Endothelial cell of umbilical vein (primary cell): Measurements from ENCODE around the gene KIF26A. TPM values are rescaled to one million over a fixed set of nuclear protein-coding genes. Genes with fewer than 3 reads are reported as not detected.

ENCODE experiments used
- BruUV-seq: library from RNA; stranded (reverse); fragments of 400-500 nt; replicated peaks from 2 replicates; lab custom pipeline; 2021; lab: Mats Ljungman, UMichigan
- CTCF ChIA-PET: fragments of 300-600, 350-600 bp; sonication (Branson Sonifier 250); formaldehyde crosslinking; loops from one replicate; lab custom pipeline; 2021; ENCODE audit warnings: antibody characterized with exemption, inconsistent platforms; lab: Charles Lee
- POLR2A ChIA-PET: fragments of 300-600, 350-600 bp; sonication (Branson Sonifier 250); formaldehyde crosslinking; loops from one replicate; lab custom pipeline; 2021; ENCODE audit warnings: antibody characterized with exemption, inconsistent platforms; lab: Charles Lee
- DNase-seq: peaks from one replicate; pipeline ENCODE4 v3.0.0-alpha.2; 2011; ENCODE audit warnings: low read depth, low spot score
- FAIRE-seq: peaks from 2 replicates; lab custom pipeline; 2011; peaks lifted over from hg19 to GRCh38; lab: Jason Lieb, UNC
- H2AFZ ChIP-seq: 2 replicates; pipeline ENCODE4 v1.6.0; 2012; ENCODE audit warnings: low read depth, low read length, control low read depth, inconsistent platforms
- H3K27ac ChIP-seq: 2 replicates; pipeline ENCODE4 v1.5.1; 2011; ENCODE audit warnings: low read depth, mild to moderate bottlenecking, control low read depth, low read length, moderate library complexity; ENCODE audit not compliant: insufficient read depth
- H3K27me3 ChIP-seq, 2 experiments: 2 replicates each; pipeline versions ENCODE4 v1.6.0 to v1.6.1; 2011; ENCODE audit warnings: low read length in 2 of 2, mixed read lengths in 1 of 2; ENCODE audit not compliant: control insufficient read depth in 2 of 2, insufficient read depth in 2 of 2
- H3K36me3 ChIP-seq, 2 experiments: 2 replicates in 1 of 2; 3 replicates in 1 of 2; pipeline ENCODE4 v1.5.1; 2011; ENCODE audit warnings: low read length in 2 of 2, mild to moderate bottlenecking in 1 of 2, moderate library complexity in 1 of 2; ENCODE audit not compliant: control insufficient read depth in 2 of 2, insufficient read depth in 2 of 2; ENCODE audit errors: extremely low read depth in 1 of 2
- H3K4me1 ChIP-seq: 3 replicates; pipeline ENCODE4 v1.5.1; 2011; ENCODE audit warnings: mild to moderate bottlenecking, low read length; ENCODE audit not compliant: control insufficient read depth, insufficient read depth; ENCODE audit errors: extremely low read depth
- H3K4me2 ChIP-seq: 2 replicates; pipeline ENCODE4 v1.6.1; 2011; ENCODE audit warnings: low read length, control low read depth, mixed read lengths; ENCODE audit not compliant: insufficient read depth
- H3K4me3 ChIP-seq, 3 experiments: fragments of 200-600 bp in 1 of 3; sonication (generic), shearing (Covaris generic) in 1 of 3; replicated peaks in 1 of 3; 2 replicates each; pipeline ENCODE4 v1.5.1; 2011 to 2016; ENCODE audit warnings: control low read depth in 3 of 3, low read length in 3 of 3, mild to moderate bottlenecking in 2 of 3, inconsistent platforms in 1 of 3, low read depth in 1 of 3, moderate library complexity in 1 of 3; ENCODE audit not compliant: insufficient read depth in 1 of 3
- H3K79me2 ChIP-seq: 2 replicates; pipeline ENCODE4 v1.6.0; 2012; ENCODE audit warnings: low read length, inconsistent platforms; ENCODE audit not compliant: control insufficient read depth, insufficient read depth
- H3K9ac ChIP-seq: replicated peaks from 2 replicates; pipeline ENCODE3; 2011; ENCODE audit warnings: low read length, control low read depth; ENCODE audit not compliant: insufficient read depth; ENCODE audit errors: extremely low read depth
- H3K9me1 ChIP-seq: replicated peaks from 3 replicates; pipeline ENCODE4 v1.6.0; 2011; ENCODE audit warnings: mild to moderate bottlenecking, low read length; ENCODE audit not compliant: control insufficient read depth, insufficient read depth; ENCODE audit errors: extremely low read depth
- H3K9me3 ChIP-seq: replicated peaks from 2 replicates; pipeline ENCODE4 v1.5.1; 2012; ENCODE audit warnings: low read length, inconsistent platforms; ENCODE audit not compliant: control insufficient read depth, insufficient read depth
- H4K20me1 ChIP-seq: replicated peaks from 2 replicates; pipeline ENCODE3; 2011; ENCODE audit warnings: mild to moderate bottlenecking, low read length; ENCODE audit not compliant: control insufficient read depth, insufficient read depth; ENCODE audit errors: extremely low read depth
- EZH2 ChIP-seq: IDR thresholded peaks from 2 replicates; pipeline ENCODE4 v1.6.1; 2012; ENCODE audit warnings: borderline replicate concordance, low read depth, mild to moderate bottlenecking, moderate library complexity, low read length, inconsistent platforms; ENCODE audit not compliant: severe bottlenecking
- GATA2 ChIP-seq: IDR thresholded peaks from 2 replicates; pipeline ENCODE4 v1.7.0; 2011; ENCODE audit warnings: low read depth, mild to moderate bottlenecking, moderate library complexity, mixed read lengths, low read length; ENCODE audit not compliant: insufficient read length, insufficient read depth
- JUN ChIP-seq: IDR thresholded peaks from 2 replicates; pipeline ENCODE4 v1.6.1; 2011; ENCODE audit warnings: borderline replicate concordance, low read depth; ENCODE audit not compliant: insufficient read length, insufficient read depth
- POLR2A ChIP-seq: IDR thresholded peaks from 2 replicates; pipeline ENCODE4 v1.6.1; 2012; ENCODE audit warnings: low read depth, mild to moderate bottlenecking, control low read depth, low read length
- dilution Hi-C: fragments of 300-500 bp; cut with MboI; formaldehyde crosslinking; loops from one replicate; pipeline ENCODE4 v1.15.0; 2019; ENCODE audit warnings: low sequenced_read_pairs; ENCODE audit not compliant: extremely low pct_ligation_motif_present
- intact Hi-C: fragments of 100-400 bp; cut with micrococcal nuclease; formaldehyde crosslinking; loops from one replicate; pipeline ENCODE4 v1.10.0; 2022
- polyA plus RNA-seq, 4 experiments: library from polyadenylated mRNA; depleted of rRNA in 3 of 4; stranded (reverse) in 3 of 4; unstranded in 1 of 4; fragments of >200 nt; gene quantifications; 2 replicates each; pipeline versions ENCODE4 v1.2.1 to v1.2.3, GENCODE V29; 2011 to 2012; ENCODE audit warnings: missing spikeins in 1 of 4
- total RNA-seq: library from RNA; stranded (reverse); gene quantifications from 2 replicates; pipeline ENCODE4 v1.2.3, GENCODE V29; 2021
- TF ChIP-seq, protein P1 (sequence below): IDR thresholded peaks from 2 replicates; pipeline ENCODE4 v1.6.1; 2011; ENCODE audit not compliant: insufficient read depth, insufficient read length

KIF26A gene
- total and polyA plus RNA-seq, 2 donors (not counting 3 experiments of a cell fraction or from before 2014, with no cell fraction given) = 3.6 to 10.7 TPM

DNA sequence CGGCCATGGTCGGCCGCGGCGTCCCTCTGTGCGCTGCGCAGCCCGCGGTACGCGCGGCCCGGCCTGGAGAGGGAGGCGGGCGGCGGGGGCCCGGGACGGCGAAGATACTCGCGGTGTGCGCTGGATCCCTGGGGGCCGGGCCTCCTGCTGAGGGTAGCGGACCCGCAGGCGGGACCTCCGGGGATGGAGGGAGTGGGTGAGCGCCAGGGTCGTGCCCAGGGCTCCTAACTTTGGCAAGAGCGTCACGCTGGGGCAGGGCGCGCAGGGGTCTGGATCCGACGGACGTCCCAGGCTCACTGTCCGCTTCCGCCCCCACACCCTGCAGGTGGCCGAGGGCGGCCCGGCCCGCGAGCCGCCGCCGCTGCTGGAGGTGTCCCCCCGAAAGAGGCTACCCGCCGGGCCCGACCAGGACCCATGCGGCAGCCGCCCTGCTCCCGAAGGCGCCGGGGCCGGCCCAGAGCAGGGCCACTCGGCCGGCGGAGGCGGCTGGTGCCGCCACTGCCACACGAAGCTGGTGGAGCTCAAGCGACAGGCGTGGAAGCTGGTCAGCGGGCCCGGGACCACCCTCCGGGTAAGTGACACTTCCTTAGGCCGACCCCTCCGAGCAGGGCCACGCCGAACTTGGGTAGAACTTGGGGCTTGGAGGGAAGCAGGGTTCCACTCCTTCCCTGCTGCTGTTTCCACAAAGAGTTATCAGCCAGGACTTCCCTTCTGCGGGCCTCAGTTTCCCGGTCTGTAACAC, 502 bp downstream of the KIF26A start:
- H3K4me1 ChIP-seq = peaks cover 21% of the 10 kb centered on the region
- peaks cover 3% of the 10 kb centered on the region for H3K79me2 ChIP-seq
- peak overlapping the region; percentile 61 to 87 (median 63) for H3K4me3 ChIP-seq
- BruUV-seq = no TSS peak
- H3K27ac ChIP-seq = no peak overlapping the region
- dilution Hi-C loops (no loop called here), intact Hi-C loops (loop anchor here (1.0 to 2.0 kb wide), 5 partner anchors 45 to 501 kb away; no protein-coding TSS in a partner anchor)
- ChIA-PET CTCF (interaction anchor here (1.8 kb wide), 1 partner anchor 425 kb away, joined by 8 read pairs; no protein-coding TSS in a partner anchor), POLR2A (no interaction called here)
- peaks cover 21 to 23% of the 10 kb centered on the region in 2 experiments for H3K27me3 ChIP-seq
- no peaks in the 10 kb centered on the region for H3K36me3 ChIP-seq
- peak overlapping the region; percentile 23 for H3K9ac ChIP-seq
- H3K9me1 ChIP-seq = no peaks in the 10 kb centered on the region
- TF ChIP-seq JUN = no peak
- TF ChIP-seq POLR2A = no peak
- TF ChIP-seq, protein P1, sequence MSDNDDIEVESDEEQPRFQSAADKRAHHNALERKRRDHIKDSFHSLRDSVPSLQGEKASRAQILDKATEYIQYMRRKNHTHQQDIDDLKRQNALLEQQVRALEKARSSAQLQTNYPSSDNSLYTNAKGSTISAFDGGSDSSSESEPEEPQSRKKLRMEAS = no peak
- TF ChIP-seq GATA2 = no peak
- TF ChIP-seq EZH2 = no peak
- no peaks in the 10 kb centered on the region for H4K20me1 ChIP-seq
- peak overlapping the region; percentile 87 for H3K4me2 ChIP-seq
- DNase-seq (no peak), FAIRE-seq (no peak)
- peak overlapping the region; percentile 91 for H2AFZ ChIP-seq
- no peaks in the 10 kb centered on the region for H3K9me3 ChIP-seq
